ENCODE measurements around the gene BTNL9.

- TF ChIP-seq CTCF (IDR thresholded peaks at IDR 0.05) (no peak), POLR2A (IDR thresholded peaks at IDR 0.05) (no peak)
Observed at GRCh38 chr5:181053488-181054121, 13.5 kb downstream of the BTNL9 start.

Measured in heart left ventricle (tissue), 13 donors.